ENCODE results near the gene CFAP299.

DNA sequence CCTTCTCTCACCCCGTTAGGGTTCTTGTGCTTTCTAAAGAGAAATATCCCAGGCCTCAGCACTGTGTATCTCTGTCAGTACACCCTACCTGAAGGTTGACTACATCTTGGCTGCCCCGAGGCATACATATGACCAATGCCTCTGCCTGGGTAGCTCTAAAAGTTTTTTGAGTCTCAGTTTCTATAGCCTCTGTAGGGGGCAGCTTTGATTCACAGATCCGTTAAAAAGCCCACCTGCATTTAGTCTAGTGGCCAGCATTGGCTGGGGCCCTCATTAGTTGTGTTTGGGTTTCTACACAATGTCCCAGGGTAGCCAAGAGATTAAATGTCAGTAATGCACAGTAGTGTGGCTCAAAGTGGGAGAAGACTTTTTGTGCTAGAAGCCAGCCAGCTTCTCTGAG is 151.1 kb downstream of the CFAP299 start:
- TF ChIP-seq EZH2 (IDR thresholded peaks at IDR 0.05; ENCODE audit: insufficient read depth, low read length) = no peak
- TF ChIP-seq, protein P1, sequence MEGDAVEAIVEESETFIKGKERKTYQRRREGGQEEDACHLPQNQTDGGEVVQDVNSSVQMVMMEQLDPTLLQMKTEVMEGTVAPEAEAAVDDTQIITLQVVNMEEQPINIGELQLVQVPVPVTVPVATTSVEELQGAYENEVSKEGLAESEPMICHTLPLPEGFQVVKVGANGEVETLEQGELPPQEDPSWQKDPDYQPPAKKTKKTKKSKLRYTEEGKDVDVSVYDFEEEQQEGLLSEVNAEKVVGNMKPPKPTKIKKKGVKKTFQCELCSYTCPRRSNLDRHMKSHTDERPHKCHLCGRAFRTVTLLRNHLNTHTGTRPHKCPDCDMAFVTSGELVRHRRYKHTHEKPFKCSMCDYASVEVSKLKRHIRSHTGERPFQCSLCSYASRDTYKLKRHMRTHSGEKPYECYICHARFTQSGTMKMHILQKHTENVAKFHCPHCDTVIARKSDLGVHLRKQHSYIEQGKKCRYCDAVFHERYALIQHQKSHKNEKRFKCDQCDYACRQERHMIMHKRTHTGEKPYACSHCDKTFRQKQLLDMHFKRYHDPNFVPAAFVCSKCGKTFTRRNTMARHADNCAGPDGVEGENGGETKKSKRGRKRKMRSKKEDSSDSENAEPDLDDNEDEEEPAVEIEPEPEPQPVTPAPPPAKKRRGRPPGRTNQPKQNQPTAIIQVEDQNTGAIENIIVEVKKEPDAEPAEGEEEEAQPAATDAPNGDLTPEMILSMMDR (IDR thresholded peaks at IDR 0.05; ENCODE audit: insufficient read depth, low read depth, low read length) = no peak
